PFSK-1 (cell line): ENCODE data around the gene ABCF3.

Experiments
- REST ChIP-seq, 2 experiments: IDR thresholded peaks; 2 replicates each; pipeline versions ENCODE4 v1.6.1 to v1.8.0; 2011 to 2012; ENCODE audit warnings: low read depth in 2 of 2, low read length in 2 of 2, control low read depth in 1 of 2, inconsistent platforms in 1 of 2, mild to moderate bottlenecking in 1 of 2, moderate library complexity in 1 of 2; ENCODE audit not compliant: insufficient read depth in 1 of 2
- TAF1 ChIP-seq: IDR thresholded peaks from 2 replicates; pipeline ENCODE4 v1.6.1; 2012; ENCODE audit warnings: low read length, control low read depth, borderline replicate concordance; ENCODE audit not compliant: insufficient read depth

- TF ChIP-seq REST (IDR thresholded peaks at IDR 0.05; ENCODE audit: insufficient read depth in 1 of 2, low read depth in 2 of 2, low read length in 2 of 2) (no peak), TAF1 (no peak)
These were observed 3.4 kb downstream of the ABCF3 start for GRCh38 chr3:184189421-184189820.
